A549 (cell line): ENCODE measurements around the gene IDE. TPM values are rescaled to one million over a fixed set of nuclear protein-coding genes. Genes with fewer than 3 reads are reported as not detected.
"Not testable (repeated sequence)": the region's sequence is repeated elsewhere in the genome, so short reads cannot be mapped to it uniquely, and the experiment has no call there.

ENCODE experiments used
- ATAC-seq, 2 experiments: fragments of 200-7000 bp in 1 of 2; fragments of >200 bp in 1 of 2; cut with Nextera tagmentation in 1 of 2; cut with Tn5 transposase in 1 of 2; 3 replicates each; pipeline versions ENCODE4 v1.8.0 to v1.9.1; 2018 to 2020; ENCODE audit warnings: mild to moderate bottlenecking in 1 of 2, moderate library complexity in 1 of 2
- CTCF ChIA-PET: fragments of 300-600 bp; sonication (Branson Sonifier 250); formaldehyde crosslinking; extraction: SDS; loops from one replicate; lab custom pipeline; 2021; ENCODE audit warnings: antibody characterized with exemption, inconsistent platforms; lab: Yijun Ruan, JAX
- POLR2A ChIA-PET: fragments of 350-600 bp; formaldehyde crosslinking; extraction: SDS; loops from one replicate; lab custom pipeline; 2021; ENCODE audit warnings: antibody characterized with exemption, inconsistent platforms; lab: Yijun Ruan, JAX
- DNase-seq, 2 experiments: peaks; one replicate each; pipeline versions ENCODE4 v3.0.0 to v3.0.0-alpha.2; 2011 to 2016; ENCODE audit warnings: low read depth in 1 of 2, low spot score in 1 of 2
- FAIRE-seq: peaks from 2 replicates; lab custom pipeline; 2011; peaks lifted over from hg19 to GRCh38; lab: Jason Lieb, UNC
- H3K27ac ChIP-seq, 2 experiments: fragments of >200 bp; sonication (Bioruptor Twin); formaldehyde crosslinking; 3 replicates each; pipeline ENCODE4 v1.5.1; 2016 to 2017
- H3K4me1 ChIP-seq: fragments of >200 bp; sonication (Bioruptor Twin); formaldehyde crosslinking; 3 replicates; pipeline ENCODE4 v1.6.1; 2016
- H3K4me2 ChIP-seq: fragments of >200 bp; sonication (Bioruptor Twin); formaldehyde crosslinking; 3 replicates; pipeline ENCODE4 v1.6.1; 2016
- H3K4me3 ChIP-seq: fragments of >200 bp; sonication (Bioruptor Twin); formaldehyde crosslinking; 3 replicates; pipeline ENCODE4 v1.5.1; 2016
- H3K9me3 ChIP-seq: fragments of >200 bp; sonication (Bioruptor Twin); formaldehyde crosslinking; 3 replicates; pipeline ENCODE4 v1.6.1; 2016
- CHD4 ChIP-seq: fragments of 200-600 bp; sonication (generic); IDR thresholded peaks from 2 replicates; pipeline ENCODE4 v1.6.1; 2016; ENCODE audit warnings: antibody characterized with exemption, mild to moderate bottlenecking, borderline replicate concordance
- EHF ChIP-seq: fragments of 250-450 bp; sonication (Bioruptor Pico); IDR thresholded peaks from 2 replicates; pipeline ENCODE4 v1.5.0; 2020; ENCODE audit warnings: mild to moderate bottlenecking
- ELK1 ChIP-seq: fragments of 150-350 bp; IDR thresholded peaks from 2 replicates; pipeline ENCODE4 v1.6.1; 2014; ENCODE audit warnings: low read depth, mild to moderate bottlenecking, low read length
- EP300 ChIP-seq, 2 experiments: fragments of >200 bp; sonication (Bioruptor Twin); formaldehyde crosslinking; IDR thresholded peaks; 2 replicates in 1 of 2; 3 replicates in 1 of 2; pipeline ENCODE4 v1.6.1; 2016 to 2017
- ESRRA ChIP-seq: fragments of 150-350 bp; IDR thresholded peaks from 2 replicates; pipeline ENCODE4 v1.6.1; 2014; ENCODE audit warnings: mild to moderate bottlenecking, low read length, borderline replicate concordance
- FOSB ChIP-seq: fragments of 250-450 bp; sonication (Bioruptor Pico); IDR thresholded peaks from 2 replicates; pipeline ENCODE4 v1.5.0; 2020; ENCODE audit warnings: mild to moderate bottlenecking, moderate library complexity
- FOSL2 ChIP-seq, 2 experiments: fragments of 450-650 bp in 1 of 2; fragments of >200 bp in 1 of 2; sonication (Bioruptor Twin) in 1 of 2; formaldehyde crosslinking; IDR thresholded peaks; 2 replicates each; pipeline versions ENCODE4 v1.5.0 to v1.6.1; 2016 to 2020; ENCODE audit warnings: mild to moderate bottlenecking in 1 of 2, moderate library complexity in 1 of 2
- FOXS1 ChIP-seq: fragments of 250-450 bp; sonication (Bioruptor Pico); IDR thresholded peaks from 2 replicates; pipeline ENCODE4 v1.5.0; 2020; ENCODE audit warnings: mild to moderate bottlenecking, moderate library complexity
- GATA3 ChIP-seq: IDR thresholded peaks from 2 replicates; pipeline ENCODE4 v1.6.1; 2012; ENCODE audit warnings: borderline replicate concordance
- HES2 ChIP-seq: fragments of >200 bp; sonication (Bioruptor Twin); formaldehyde crosslinking; IDR thresholded peaks from 2 replicates; pipeline ENCODE4 v1.6.1; 2016
- KDM5A ChIP-seq: fragments of 200-600 bp; sonication (generic); IDR thresholded peaks from 2 replicates; pipeline ENCODE4 v1.6.1; 2016; ENCODE audit warnings: antibody characterized with exemption, mild to moderate bottlenecking
- MAFK ChIP-seq: fragments of 450-650 bp; IDR thresholded peaks from 2 replicates; pipeline ENCODE4 v1.6.1; 2014; ENCODE audit not compliant: partially characterized antibody
- NFE2L2 ChIP-seq: fragments of 150-350 bp; conservative IDR thresholded peaks from 2 replicates; pipeline ENCODE4 v1.6.1; 2014; ENCODE audit warnings: low read length
- NPAS2 ChIP-seq: fragments of 250-450 bp; sonication (Bioruptor Pico); IDR thresholded peaks from 2 replicates; pipeline ENCODE4 v1.8.0; 2022; ENCODE audit warnings: mild to moderate bottlenecking, moderate library complexity, borderline replicate concordance
- REST ChIP-seq: fragments of 200-600 bp; sonication (generic); IDR thresholded peaks from 2 replicates; pipeline ENCODE4 v1.6.1; 2016; ENCODE audit warnings: antibody characterized with exemption, mild to moderate bottlenecking, moderate library complexity
- RFX5 ChIP-seq: fragments of 450-650 bp; IDR thresholded peaks from 2 replicates; pipeline ENCODE4 v1.7.1; 2014; ENCODE audit warnings: antibody characterized with exemption, mild to moderate bottlenecking, moderate library complexity
- SREBF2 ChIP-seq: fragments of 450-650 bp; IDR thresholded peaks from 2 replicates; pipeline ENCODE4 v1.6.1; 2014; ENCODE audit warnings: mild to moderate bottlenecking, moderate library complexity
- USF2 ChIP-seq: fragments of 450-650 bp; IDR thresholded peaks from 2 replicates; pipeline ENCODE4 v1.6.1; 2014; ENCODE audit warnings: antibody characterized with exemption
- ZC3H11A ChIP-seq: fragments of 450-650 bp; IDR thresholded peaks from 2 replicates; pipeline ENCODE4 v1.6.1; 2014; ENCODE audit warnings: antibody characterized with exemption, mild to moderate bottlenecking
- ZSCAN20 ChIP-seq: fragments of 250-450 bp; sonication (Bioruptor Pico); IDR thresholded peaks from 2 replicates; pipeline ENCODE4 v1.8.0; 2022; ENCODE audit warnings: mild to moderate bottlenecking, moderate library complexity
- WGBS: methylation state at CpG from one replicate; pipeline ENCODE4 v1.1.6; 2017; ENCODE audit errors: missing lambda C conversion rate; 5-methylcytosine and 5-hydroxymethylcytosine counted together
- polyA plus RNA-seq, 4 experiments: library from polyadenylated mRNA; depleted of rRNA in 3 of 4; stranded (reverse); fragments of >200 nt; fragmentation: RNase III in 1 of 4; extraction: RNeasy Plus Mini Kit Qiagen cat#74134 plus additional on column Dnase treatment in 1 of 4; gene quantifications; 2 replicates in 3 of 4; 3 replicates in 1 of 4; pipeline ENCODE4 v1.2.3, GENCODE V29; 2011 to 2017

IDE gene
- polyA plus RNA-seq, 2 of the 4 experiments (the other 2 are of a cell fraction): 25.1 to 61.1 TPM

- no peak overlapping the region for H3K4me2 ChIP-seq
- no peaks in the 10 kb centered on the region for H3K4me1 ChIP-seq
- CTCF ChIA-PET: interaction anchor here (0.8 to 2.9 kb wide), 2 partner anchors 23 to 351 kb away, joined by 3 to 28 read pairs; no protein-coding TSS in a partner anchor
- no peak for ATAC-seq
- 94% methylated on average over 6 of the region's 6 CpGs for WGBS
- TF ChIP-seq NFE2L2: 0 out of 2 replicates have a peak, but pooled peaks have one; percentile 38
- no peak for TF ChIP-seq SREBF2
- peak; percentile 26; the same call in 1 of the 2 replicates for TF ChIP-seq ZC3H11A
- POLR2A ChIA-PET: no interaction called here
- DNase-seq: no peak
- no peak overlapping the region for H3K27ac ChIP-seq
- no peak overlapping the region for H3K4me3 ChIP-seq
- H3K9me3 ChIP-seq: no peaks in the 10 kb centered on the region
- FAIRE-seq: no peak
These were observed 135.7 kb downstream of the IDE start for GRCh38 chr10:92438220-92438619.

- Histone ChIP-seq H3K9me3 (no peaks in the 10 kb centered on the region), H3K4me1 (no peaks in the 10 kb centered on the region), H3K27ac (no peak overlapping the region), H3K4me2 (no peak overlapping the region), H3K4me3 (no peak overlapping the region)
- DNase-seq: no peak
- 85% methylated on average over 5 of the region's 5 CpGs for WGBS
- ATAC-seq: no peak
- no peak for TF ChIP-seq SREBF2
- no peak for TF ChIP-seq KDM5A
- TF ChIP-seq USF2: no peak
- TF ChIP-seq GATA3: no peak
- no peak for TF ChIP-seq CHD4
- TF ChIP-seq ZSCAN20: no peak
- TF ChIP-seq EHF (CRISPR knock-in tag): no peak
- no peak for TF ChIP-seq HES2
- no peak for TF ChIP-seq FOXS1 (CRISPR knock-in tag)
- TF ChIP-seq RFX5: no peak
- TF ChIP-seq FOSL2 (IDR thresholded peaks at IDR 0.05): no peak
- TF ChIP-seq FOSL2 (CRISPR knock-in tag; IDR thresholded peaks at IDR 0.05): no peak
- TF ChIP-seq NPAS2 (CRISPR knock-in tag): no peak
- no peak for TF ChIP-seq REST
- TF ChIP-seq FOSB (CRISPR knock-in tag): no peak
- TF ChIP-seq MAFK: no peak
- no peak for TF ChIP-seq ELK1
- no peak for TF ChIP-seq EP300 (IDR thresholded peaks at IDR 0.05)
- TF ChIP-seq ESRRA: no peak
- ChIA-PET CTCF (interaction anchor here (0.7 to 2.9 kb wide), 6 partner anchors 13 to 356 kb away, joined by 3 to 28 read pairs (median 5); partner anchors contain the start of genes CPEB3 and MARCHF5), POLR2A (no interaction called here)
- no peak for FAIRE-seq
These were observed 137.3 kb downstream of the IDE start for GRCh38 chr10:92436611-92437010.

- CTCF ChIA-PET: interaction anchor here (0.6 to 2.9 kb wide), 7 partner anchors 13 to 355 kb away, joined by 3 to 28 read pairs (median 4); partner anchors contain the start of genes CPEB3 and MARCHF5
- 69% methylated on average over 5 of the region's 5 CpGs for WGBS
These were observed 137.8 kb downstream of the IDE start for GRCh38 chr10:92436065-92436464.

More at GRCh38 chr10:92436065-92436464, 137.8 kb downstream of the IDE start:
- not testable (repeated sequence) for H3K9me3 ChIP-seq, DNase-seq, ATAC-seq, H3K4me2 ChIP-seq, H3K27ac ChIP-seq, H3K4me1 ChIP-seq, FAIRE-seq, H3K4me3 ChIP-seq
- POLR2A ChIA-PET: interaction anchor here (0.6 kb wide), 2 partner anchors 52 to 54 kb away, joined by 3 to 4 read pairs; no protein-coding TSS in a partner anchor
